ENCODE measurements around the gene HPS6.

DNA sequence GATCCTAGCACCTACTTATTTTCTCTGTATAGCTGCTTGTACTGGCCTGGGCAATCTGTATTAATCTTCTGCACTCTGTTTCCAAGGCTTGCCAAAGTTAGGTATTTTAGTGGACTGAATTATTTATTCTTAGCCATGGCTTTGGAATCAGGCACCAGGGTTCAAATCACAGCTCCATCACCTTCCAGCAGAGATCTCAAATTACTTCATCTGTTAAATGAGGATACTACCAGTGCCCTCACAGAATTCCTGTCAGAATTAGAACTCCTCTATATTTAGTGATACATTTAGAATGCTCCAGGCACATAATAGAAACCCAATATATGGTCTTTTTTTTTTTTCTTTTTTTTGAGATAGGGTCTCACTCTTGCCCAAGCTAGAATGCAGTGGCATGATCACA is 26.7 kb upstream of the HPS6 start:
- TF ChIP-seq ETV6 (IDR thresholded peaks at IDR 0.05; ENCODE audit: borderline replicate concordance in 1 of 2, low read depth in 2 of 2, low read length in 1 of 2) (no peak), ETV6 (CRISPR knock-in tag; IDR thresholded peaks at IDR 0.05; ENCODE audit: borderline replicate concordance) (no peak), MEIS2 (IDR thresholded peaks at IDR 0.05; ENCODE audit: partially characterized antibody) (no peak), SMARCE1 (IDR thresholded peaks at IDR 0.05) (no peak), KAT2B (IDR thresholded peaks at IDR 0.05; ENCODE audit: low read depth, low read length) (no peak), JUND (IDR thresholded peaks at IDR 0.05; ENCODE audit: borderline replicate concordance, low read depth, low read length) (no peak), JUND (tag; IDR thresholded peaks at IDR 0.05; ENCODE audit: borderline replicate concordance, low read depth, low read length) (no peak), NFXL1 (CRISPR knock-in tag; IDR thresholded peaks at IDR 0.05) (no peak), FOXA1 (IDR thresholded peaks at IDR 0.05; ENCODE audit: borderline replicate concordance) (no peak), MCM5 (IDR thresholded peaks at IDR 0.05; ENCODE audit: low read depth) (no peak), EZH2 (IDR thresholded peaks at IDR 0.05; ENCODE audit: borderline replicate concordance, low read depth, low read length) (no peak)
- TF ChIP-seq, protein P1, sequence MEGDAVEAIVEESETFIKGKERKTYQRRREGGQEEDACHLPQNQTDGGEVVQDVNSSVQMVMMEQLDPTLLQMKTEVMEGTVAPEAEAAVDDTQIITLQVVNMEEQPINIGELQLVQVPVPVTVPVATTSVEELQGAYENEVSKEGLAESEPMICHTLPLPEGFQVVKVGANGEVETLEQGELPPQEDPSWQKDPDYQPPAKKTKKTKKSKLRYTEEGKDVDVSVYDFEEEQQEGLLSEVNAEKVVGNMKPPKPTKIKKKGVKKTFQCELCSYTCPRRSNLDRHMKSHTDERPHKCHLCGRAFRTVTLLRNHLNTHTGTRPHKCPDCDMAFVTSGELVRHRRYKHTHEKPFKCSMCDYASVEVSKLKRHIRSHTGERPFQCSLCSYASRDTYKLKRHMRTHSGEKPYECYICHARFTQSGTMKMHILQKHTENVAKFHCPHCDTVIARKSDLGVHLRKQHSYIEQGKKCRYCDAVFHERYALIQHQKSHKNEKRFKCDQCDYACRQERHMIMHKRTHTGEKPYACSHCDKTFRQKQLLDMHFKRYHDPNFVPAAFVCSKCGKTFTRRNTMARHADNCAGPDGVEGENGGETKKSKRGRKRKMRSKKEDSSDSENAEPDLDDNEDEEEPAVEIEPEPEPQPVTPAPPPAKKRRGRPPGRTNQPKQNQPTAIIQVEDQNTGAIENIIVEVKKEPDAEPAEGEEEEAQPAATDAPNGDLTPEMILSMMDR (IDR thresholded peaks at IDR 0.05 in 2 of 3, conservative IDR thresholded peaks at IDR 0.05 in 1 of 3; ENCODE audit: insufficient read depth in 2 of 3, low read depth in 1 of 3, low read length in 3 of 3), result no peak
- TF ChIP-seq, protein P2, sequence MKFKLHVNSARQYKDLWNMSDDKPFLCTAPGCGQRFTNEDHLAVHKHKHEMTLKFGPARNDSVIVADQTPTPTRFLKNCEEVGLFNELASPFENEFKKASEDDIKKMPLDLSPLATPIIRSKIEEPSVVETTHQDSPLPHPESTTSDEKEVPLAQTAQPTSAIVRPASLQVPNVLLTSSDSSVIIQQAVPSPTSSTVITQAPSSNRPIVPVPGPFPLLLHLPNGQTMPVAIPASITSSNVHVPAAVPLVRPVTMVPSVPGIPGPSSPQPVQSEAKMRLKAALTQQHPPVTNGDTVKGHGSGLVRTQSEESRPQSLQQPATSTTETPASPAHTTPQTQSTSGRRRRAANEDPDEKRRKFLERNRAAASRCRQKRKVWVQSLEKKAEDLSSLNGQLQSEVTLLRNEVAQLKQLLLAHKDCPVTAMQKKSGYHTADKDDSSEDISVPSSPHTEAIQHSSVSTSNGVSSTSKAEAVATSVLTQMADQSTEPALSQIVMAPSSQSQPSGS (CRISPR knock-in tag; IDR thresholded peaks at IDR 0.05), result no peak
- TF ChIP-seq, protein P3, sequence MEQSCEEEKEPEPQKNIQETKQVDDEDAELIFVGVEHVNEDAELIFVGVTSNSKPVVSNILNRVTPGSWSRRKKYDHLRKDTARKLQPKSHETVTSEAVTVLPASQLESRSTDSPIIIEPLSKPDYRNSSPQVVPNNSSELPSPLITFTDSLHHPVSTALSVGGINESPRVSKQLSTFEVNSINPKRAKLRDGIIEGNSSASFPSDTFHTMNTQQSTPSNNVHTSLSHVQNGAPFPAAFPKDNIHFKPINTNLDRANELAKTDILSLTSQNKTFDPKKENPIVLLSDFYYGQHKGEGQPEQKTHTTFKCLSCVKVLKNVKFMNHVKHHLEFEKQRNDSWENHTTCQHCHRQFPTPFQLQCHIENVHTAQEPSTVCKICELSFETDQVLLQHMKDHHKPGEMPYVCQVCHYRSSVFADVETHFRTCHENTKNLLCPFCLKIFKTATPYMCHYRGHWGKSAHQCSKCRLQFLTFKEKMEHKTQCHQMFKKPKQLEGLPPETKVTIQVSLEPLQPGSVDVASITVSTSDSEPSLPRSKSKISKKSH (CRISPR knock-in tag; IDR thresholded peaks at IDR 0.05), result no peak
- TF ChIP-seq, protein P4, sequence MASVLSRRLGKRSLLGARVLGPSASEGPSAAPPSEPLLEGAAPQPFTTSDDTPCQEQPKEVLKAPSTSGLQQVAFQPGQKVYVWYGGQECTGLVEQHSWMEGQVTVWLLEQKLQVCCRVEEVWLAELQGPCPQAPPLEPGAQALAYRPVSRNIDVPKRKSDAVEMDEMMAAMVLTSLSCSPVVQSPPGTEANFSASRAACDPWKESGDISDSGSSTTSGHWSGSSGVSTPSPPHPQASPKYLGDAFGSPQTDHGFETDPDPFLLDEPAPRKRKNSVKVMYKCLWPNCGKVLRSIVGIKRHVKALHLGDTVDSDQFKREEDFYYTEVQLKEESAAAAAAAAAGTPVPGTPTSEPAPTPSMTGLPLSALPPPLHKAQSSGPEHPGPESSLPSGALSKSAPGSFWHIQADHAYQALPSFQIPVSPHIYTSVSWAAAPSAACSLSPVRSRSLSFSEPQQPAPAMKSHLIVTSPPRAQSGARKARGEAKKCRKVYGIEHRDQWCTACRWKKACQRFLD (CRISPR knock-in tag; IDR thresholded peaks at IDR 0.05), result no peak

Measured in K562 (cell line).